GM12892 (cell line): Measurements from ENCODE around the gene KMT5B.

Experiments used
- DNase-seq: peaks from one replicate; pipeline ENCODE4 v3.0.0; 2011; ENCODE audit not compliant: insufficient read length
- FAIRE-seq: peaks from 2 replicates; lab custom pipeline; 2011; peaks lifted over from hg19 to GRCh38; lab: Jason Lieb, UNC
- POLR2A ChIP-seq: IDR thresholded peaks from 2 replicates; pipeline ENCODE4 v1.6.1; 2011; ENCODE audit warnings: low read depth, low read length, control low read depth
- POLR2AphosphoS5 ChIP-seq: IDR thresholded peaks from 2 replicates; pipeline ENCODE4 v1.6.1; 2011; ENCODE audit warnings: low read depth, low read length, control low read depth
- TAF1 ChIP-seq: IDR thresholded peaks from 2 replicates; pipeline ENCODE4 v1.6.1; 2011; ENCODE audit warnings: low read depth, mild to moderate bottlenecking, control low read depth, low read length, borderline replicate concordance

The KMT5B gene

DNA sequence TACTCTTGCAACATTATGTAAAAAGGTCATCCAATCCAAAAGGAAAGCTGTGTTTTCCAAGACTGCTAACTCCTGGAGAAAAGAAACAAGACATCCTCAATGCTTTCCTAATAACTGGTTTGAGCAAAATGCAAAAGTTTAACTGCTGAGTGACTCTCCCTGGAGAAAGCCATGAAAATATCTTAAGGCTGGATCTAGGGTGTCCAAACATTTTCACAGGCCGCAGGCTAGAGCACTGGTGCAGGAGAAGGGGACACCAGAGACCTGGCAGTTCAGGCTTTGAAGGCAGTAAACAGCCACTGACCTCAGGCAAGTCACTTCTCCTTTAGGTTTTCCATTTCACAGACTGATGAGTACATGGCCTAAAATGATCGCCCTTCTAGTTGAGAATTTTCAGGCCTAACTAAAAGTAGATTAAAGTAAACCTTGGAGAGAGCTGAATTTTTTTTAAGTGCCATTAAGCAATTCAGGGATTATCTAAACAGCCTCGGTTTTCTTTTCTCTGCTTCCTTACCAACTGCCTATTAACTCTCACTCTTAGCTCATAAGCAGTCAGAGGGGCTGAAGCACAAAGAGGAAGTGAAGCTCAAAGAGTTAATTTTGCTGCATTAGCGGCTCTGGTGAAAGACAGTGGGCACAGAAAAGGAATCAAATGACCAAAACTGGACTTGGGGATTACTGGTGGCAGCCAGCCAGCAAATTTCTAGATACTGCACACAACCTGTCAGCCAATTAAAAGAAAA is 94.2 kb downstream of the KMT5B start:
- FAIRE-seq (peak; percentile 71), DNase-seq (no peak)
- no peak for TF ChIP-seq TAF1
- TF ChIP-seq POLR2AphosphoS5: no peak
- TF ChIP-seq POLR2A: no peak

DNA sequence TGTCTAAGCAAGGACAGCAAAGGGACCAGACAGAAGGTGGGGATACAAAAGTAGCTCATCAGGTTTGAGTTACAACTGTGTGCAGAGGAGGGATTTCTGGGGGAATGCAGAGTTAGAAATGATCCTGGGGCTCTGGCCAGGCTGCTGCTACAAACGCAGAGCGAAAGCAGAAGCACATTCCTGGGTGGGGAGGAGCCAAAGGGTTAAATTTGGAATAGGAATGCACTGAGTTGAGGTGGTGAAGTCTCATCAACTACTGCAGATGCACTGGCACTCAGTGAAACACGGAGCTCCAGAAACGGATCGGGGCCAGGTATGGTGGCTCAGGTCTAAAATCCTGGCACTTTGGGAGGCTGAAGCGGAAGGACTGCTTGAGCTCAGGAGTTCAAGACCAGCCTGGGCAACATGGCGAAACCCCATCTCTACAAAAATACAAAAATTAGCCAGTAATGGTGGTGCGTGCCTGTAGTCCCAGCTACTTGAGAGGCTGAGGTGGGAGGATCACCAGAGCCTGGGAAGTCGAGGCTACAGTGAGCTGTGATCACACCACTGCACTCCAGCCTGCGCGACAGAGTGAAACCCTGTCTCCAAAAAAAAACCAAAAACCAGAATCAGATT is 95.1 kb downstream of the KMT5B start:
- no peak for TF ChIP-seq POLR2A
- no peak for TF ChIP-seq TAF1
- TF ChIP-seq POLR2AphosphoS5: no peak
- no peak for DNase-seq

DNA sequence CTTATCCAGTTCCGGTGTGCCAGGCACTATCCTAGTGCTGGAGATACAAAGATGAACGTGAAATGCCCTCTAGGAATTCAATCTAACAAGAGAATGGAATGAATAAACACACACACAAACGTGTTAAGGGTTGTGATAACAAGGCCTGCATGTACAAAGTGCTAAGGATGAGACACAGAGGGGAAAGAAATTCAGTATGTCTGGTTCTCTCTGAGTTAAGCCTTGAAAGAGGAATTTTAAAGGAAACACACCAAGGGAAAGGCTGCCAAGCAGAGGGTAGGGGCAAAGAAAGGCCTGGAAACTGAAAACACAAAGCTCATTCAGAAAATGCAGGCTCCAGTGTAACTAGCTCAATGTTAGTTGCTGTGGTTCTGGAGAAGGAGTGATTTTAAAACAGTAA is 96.1 kb downstream of the KMT5B start:
- no peak for FAIRE-seq
- no peak for DNase-seq
- TF ChIP-seq POLR2A: no peak
- no peak for TF ChIP-seq POLR2AphosphoS5
- no peak for TF ChIP-seq TAF1

More for the DNA sequence above, 95.1 kb downstream of the KMT5B start:
- FAIRE-seq: no peak

DNA sequence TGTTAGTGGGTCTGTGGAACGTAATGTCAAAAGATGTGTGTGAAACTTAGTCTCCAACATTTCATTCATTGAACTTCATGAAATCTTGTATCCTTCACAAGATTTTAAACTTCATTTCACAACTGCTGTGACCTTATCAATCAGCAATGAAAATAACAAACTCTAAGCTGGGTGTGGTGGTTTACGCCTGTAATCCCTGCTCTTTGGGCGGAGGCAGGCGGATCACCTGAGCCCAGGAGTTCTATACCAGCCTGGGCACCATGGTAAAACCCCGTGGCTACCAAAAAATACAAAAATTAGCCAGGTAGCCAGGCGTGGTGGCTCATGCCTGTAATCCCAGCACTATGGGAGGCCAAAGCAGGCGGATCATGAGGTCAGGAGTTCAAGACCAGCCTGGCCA is 97.0 kb downstream of the KMT5B start:
- no peak for DNase-seq
- TF ChIP-seq POLR2A (no peak), POLR2AphosphoS5 (no peak), TAF1 (no peak)
- FAIRE-seq: no peak

DNA sequence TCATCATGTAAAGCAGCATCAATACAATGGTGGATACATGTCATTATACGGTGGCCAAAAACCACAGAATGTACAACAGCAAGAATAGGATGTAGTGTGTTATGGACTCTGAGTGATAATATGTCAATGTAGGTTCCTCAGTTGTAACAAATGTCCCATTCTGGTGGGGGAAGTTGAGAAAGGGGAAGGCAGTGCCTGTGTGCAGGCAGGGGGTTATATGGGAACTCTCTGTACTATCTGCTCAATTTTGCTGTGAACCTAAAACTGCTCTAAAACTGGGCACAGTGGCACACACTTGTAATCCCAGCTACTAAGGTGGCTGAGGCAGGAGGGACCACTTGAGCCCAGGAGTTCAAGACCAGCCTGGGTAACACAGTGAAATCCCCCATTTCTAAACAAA is 97.8 kb downstream of the KMT5B start:
- DNase-seq: no peak
- no peak for FAIRE-seq
- TF ChIP-seq POLR2AphosphoS5: no peak
- TF ChIP-seq POLR2A: no peak
- TF ChIP-seq TAF1: no peak

DNA sequence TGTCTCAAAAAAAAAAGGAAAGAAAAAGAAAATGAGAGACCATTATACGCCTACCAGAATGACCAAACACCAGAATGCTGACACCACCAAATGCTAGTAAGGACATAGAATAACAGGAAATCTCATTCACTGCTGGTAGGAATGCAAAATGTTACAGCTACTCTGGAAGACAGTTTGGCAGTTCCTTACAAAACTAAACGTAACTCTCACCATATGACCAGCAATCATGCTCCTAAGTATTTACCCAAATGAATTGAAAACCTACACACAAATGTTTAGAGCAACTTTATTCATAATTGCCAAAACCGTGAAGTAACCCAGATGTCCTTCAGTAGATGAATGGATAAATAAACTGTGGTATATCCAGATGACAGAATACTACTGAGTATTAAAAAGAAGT is 99.1 kb downstream of the KMT5B start:
- DNase-seq: no peak
- no peak for TF ChIP-seq POLR2AphosphoS5
- no peak for TF ChIP-seq TAF1
- TF ChIP-seq POLR2A: no peak
- FAIRE-seq: no peak

DNA sequence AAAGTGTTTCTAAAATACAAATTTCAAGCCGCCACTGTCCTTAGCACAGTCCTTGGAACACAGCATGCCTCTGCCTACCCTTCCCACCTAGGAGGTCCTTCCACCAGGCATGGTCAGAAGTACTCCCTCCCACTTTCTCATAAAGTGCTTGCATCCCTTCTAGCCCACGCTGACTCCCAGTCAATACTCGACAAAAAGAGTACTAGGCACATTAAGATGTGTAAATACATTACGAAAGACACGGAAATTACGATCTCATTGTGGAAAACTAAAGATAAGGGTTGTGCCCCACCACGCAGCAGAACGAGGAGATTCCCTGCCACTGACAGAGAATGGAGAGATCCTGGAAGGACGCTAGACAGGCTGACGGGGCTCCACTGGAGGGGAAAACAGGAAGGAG is 105.4 kb downstream of the KMT5B start:
- no peak for FAIRE-seq
- TF ChIP-seq POLR2A (no peak), TAF1 (no peak)
- DNase-seq: no peak

DNA sequence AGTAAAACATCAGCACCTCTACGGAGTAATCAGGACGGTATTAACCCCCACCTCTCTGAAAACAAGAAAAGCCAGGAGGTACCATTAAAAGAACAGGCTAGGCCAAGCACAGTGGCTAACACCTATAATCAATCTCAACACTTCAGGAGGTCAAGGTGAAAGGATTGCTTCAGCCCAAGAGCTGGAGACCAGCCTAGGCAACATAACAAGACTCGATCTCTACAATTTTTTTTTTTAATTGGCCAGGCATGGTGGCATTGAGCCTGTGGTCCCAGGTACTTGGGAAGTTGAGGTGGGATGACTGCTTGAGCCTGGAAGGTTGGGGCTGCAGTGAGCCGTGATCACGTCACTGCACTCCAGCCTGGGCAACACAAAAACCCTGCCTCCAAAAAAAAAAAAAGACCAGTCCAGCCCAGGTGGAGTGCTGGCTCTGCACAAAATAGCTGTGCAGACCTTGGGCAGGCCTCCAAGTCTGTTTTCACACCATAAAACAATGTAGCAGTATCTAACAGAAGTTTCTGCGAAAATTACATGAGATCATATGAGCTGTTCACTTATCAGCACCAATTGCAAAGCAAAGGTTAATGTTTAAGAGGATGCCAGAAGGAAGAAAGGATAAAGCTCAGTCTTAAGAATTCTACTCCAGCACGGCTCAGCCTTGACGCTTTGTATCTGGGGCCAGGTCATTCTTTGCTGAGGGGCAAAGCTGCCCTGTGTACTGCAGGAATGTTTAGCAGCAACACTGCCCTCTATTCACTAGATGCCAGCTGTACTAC is 106.7 kb downstream of the KMT5B start:
- DNase-seq (no peak), FAIRE-seq (no peak)
- TF ChIP-seq POLR2A (no peak), POLR2AphosphoS5 (no peak), TAF1 (no peak)
